GM12874 (cell line): ENCODE data around the gene ZMAT2.

ENCODE experiments used
- CTCF ChIP-seq: IDR thresholded peaks from 2 replicates; pipeline ENCODE4 v1.5.1; 2011; ENCODE audit warnings: low read depth, mild to moderate bottlenecking, control low read depth, low read length, moderate library complexity; ENCODE audit not compliant: insufficient read depth

The ZMAT2 gene

GRCh38 chr5:140725799-140726471 lies 25.7 kb downstream of the ZMAT2 start:
- TF ChIP-seq CTCF, result no peak

GRCh38 chr5:140733098-140733497 lies 32.9 kb downstream of the ZMAT2 start:
- no peak for TF ChIP-seq CTCF

GRCh38 chr5:140734354-140734753 lies 34.1 kb downstream of the ZMAT2 start:
- no peak for TF ChIP-seq CTCF

GRCh38 chr5:140737486-140737885 lies 37.2 kb downstream of the ZMAT2 start:
- TF ChIP-seq CTCF, result no peak

GRCh38 chr5:140741967-140742366 lies 41.7 kb downstream of the ZMAT2 start:
- TF ChIP-seq CTCF, result no peak

- TF ChIP-seq CTCF, result no peak
These were observed 53.3 kb downstream of the ZMAT2 start for GRCh38 chr5:140753561-140753960.
